Glutamatergic neuron (in vitro differentiated cells): Measurements from ENCODE around the gene ZNF708. TPM values are rescaled to one million over a fixed set of nuclear protein-coding genes. Genes with fewer than 3 reads are reported as not detected.

Source experiments
- DNase-seq: peaks from one replicate; pipeline ENCODE4 v3.0.0; 2022
- H3K27ac Mint-ChIP-seq: one replicate; pipeline ENCODE4 v1.8.0; 2020; ENCODE audit warnings: mild to moderate bottlenecking, mixed read lengths, inconsistent platforms; ENCODE audit not compliant: unreplicated experiment
- H3K27me3 Mint-ChIP-seq: one replicate; pipeline ENCODE4 v1.8.0; 2020; ENCODE audit warnings: mild to moderate bottlenecking, moderate library complexity, mixed read lengths, inconsistent platforms; ENCODE audit not compliant: unreplicated experiment
- H3K36me3 Mint-ChIP-seq: one replicate; pipeline ENCODE4 v1.8.0; 2020; ENCODE audit warnings: mild to moderate bottlenecking, mixed read lengths, inconsistent platforms; ENCODE audit not compliant: unreplicated experiment
- H3K4me1 Mint-ChIP-seq: one replicate; pipeline ENCODE4 v1.8.0; 2020; ENCODE audit warnings: mild to moderate bottlenecking, low read depth, mixed read lengths, inconsistent platforms; ENCODE audit not compliant: unreplicated experiment
- H3K4me3 Mint-ChIP-seq: one replicate; pipeline ENCODE4 v1.8.0; 2020; ENCODE audit warnings: mild to moderate bottlenecking, mixed read lengths, inconsistent platforms; ENCODE audit not compliant: unreplicated experiment
- H3K9me3 Mint-ChIP-seq: one replicate; pipeline ENCODE4 v1.8.0; 2020; ENCODE audit warnings: mild to moderate bottlenecking, moderate library complexity, mixed read lengths, inconsistent platforms; ENCODE audit not compliant: unreplicated experiment
- CTCF ChIP-seq: fragments of 200-600 bp; sonication (generic); IDR thresholded peaks from one replicate; pipeline ENCODE4 v1.5.0; 2021; ENCODE audit not compliant: partially characterized antibody, unreplicated experiment
- total RNA-seq: library from RNA; stranded (reverse); fragmentation: NEBNext Ultra II Directional; extraction: Animal tissue kit (Norgen Biotek cat#: 25700); gene quantifications from one replicate; pipeline ENCODE4 v1.2.1, GENCODE V29; 2021; ENCODE audit not compliant: unreplicated experiment

Gene ZNF708
- total RNA-seq, 1 donor from 2014 or later: 47.7 TPM

GRCh38 chr19:21256722-21257121, 72.5 kb downstream of the ZNF708 start:
- no peak for DNase-seq
- TF ChIP-seq CTCF: no peak
- Mint-ChIP-seq H3K27ac (no peak overlapping the region), H3K9me3 (peaks cover 22% of the 10 kb centered on the region), H3K4me1 (no peaks in the 10 kb centered on the region), H3K27me3 (peaks cover 5% of the 10 kb centered on the region), H3K4me3 (no peak overlapping the region), H3K36me3 (peaks cover 16% of the 10 kb centered on the region)

Other genes starting within 250 kb of the ZNF708 start
- 22.0 TPM for gene ZNF714, start 247.2 kb downstream of the ZNF708 start, total RNA-seq
- 32.7 TPM for gene ZNF431, start 187.4 kb downstream of the ZNF708 start, total RNA-seq
- 80.3 TPM for gene ZNF738, start 29.6 kb upstream of the ZNF708 start, total RNA-seq
- 56.4 TPM for gene ZNF493, start 67.7 kb upstream of the ZNF708 start, total RNA-seq
- 29.8 TPM for gene ZNF429, start 176.2 kb upstream of the ZNF708 start, total RNA-seq